Measurements from ENCODE around the gene SP2.

SP2 gene

DNA sequence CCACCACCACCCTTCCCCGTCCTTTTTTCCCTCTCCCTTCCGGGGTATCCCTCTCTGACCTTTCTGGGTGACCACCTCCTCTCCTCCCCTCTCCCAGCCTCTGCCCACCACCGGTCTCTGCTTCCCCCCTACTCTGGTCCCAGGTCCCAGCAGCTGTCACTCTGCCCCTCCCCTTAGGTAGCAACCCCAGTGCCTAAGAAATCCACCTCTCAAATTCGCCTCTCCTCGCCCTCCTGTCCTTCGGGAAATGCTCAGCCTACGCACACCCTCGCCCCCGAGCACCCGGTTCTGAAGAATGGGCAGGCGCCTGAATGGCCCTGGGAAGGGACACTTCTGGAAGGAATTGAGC is 44.3 kb upstream of the SP2 start:
- TF ChIP-seq, protein P1, sequence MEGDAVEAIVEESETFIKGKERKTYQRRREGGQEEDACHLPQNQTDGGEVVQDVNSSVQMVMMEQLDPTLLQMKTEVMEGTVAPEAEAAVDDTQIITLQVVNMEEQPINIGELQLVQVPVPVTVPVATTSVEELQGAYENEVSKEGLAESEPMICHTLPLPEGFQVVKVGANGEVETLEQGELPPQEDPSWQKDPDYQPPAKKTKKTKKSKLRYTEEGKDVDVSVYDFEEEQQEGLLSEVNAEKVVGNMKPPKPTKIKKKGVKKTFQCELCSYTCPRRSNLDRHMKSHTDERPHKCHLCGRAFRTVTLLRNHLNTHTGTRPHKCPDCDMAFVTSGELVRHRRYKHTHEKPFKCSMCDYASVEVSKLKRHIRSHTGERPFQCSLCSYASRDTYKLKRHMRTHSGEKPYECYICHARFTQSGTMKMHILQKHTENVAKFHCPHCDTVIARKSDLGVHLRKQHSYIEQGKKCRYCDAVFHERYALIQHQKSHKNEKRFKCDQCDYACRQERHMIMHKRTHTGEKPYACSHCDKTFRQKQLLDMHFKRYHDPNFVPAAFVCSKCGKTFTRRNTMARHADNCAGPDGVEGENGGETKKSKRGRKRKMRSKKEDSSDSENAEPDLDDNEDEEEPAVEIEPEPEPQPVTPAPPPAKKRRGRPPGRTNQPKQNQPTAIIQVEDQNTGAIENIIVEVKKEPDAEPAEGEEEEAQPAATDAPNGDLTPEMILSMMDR (IDR thresholded peaks at IDR 0.05; ENCODE audit: low read length, missing control alignments), result no peak
- H3K4me3 ChIP-seq (replicated peaks; ENCODE audit: low read depth, low read length), result no peak overlapping the region
- DNase-seq (ENCODE audit: low read depth), result no peak

DNA sequence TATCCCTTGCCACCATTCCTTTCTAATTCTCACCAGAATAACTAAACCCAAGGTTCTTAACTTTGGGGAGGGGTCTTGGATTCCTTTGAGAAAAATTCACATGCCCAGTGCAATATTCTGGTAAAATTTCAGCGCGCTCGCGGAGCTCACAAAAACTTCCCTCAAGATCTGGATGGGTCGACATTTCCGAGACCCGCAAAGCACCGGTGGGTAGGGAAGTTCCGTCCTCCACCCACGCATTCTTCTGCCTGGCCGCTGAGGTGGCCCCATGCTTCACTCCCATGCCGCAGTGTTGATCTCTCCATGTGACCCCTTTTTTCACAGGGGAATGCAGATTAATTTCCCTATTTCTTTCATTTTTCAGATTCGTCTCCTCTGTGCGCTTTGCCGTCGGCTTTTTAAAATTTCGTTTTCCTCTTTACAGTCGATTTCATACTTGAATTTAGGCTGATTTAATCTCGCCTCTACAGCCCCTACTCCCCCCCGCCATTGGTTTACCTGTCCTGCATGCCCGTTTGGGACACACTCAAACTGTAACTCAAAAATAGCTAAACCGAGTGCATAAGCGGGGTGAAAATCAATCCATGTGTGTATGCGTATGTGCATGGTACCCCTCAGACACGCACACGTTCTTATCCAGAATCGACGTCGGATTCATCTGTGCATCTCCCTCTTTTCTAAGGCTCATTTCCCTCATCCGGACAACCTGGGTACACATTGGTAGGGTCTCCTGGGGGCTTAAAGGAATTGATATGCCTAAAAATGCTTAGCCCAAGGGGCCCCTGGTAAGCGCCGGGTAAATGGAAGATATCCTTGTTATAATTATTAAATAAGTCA is 43.7 kb upstream of the SP2 start:
- no peak for DNase-seq (ENCODE audit: low read depth)
- TF ChIP-seq, protein P1 (IDR thresholded peaks at IDR 0.05; ENCODE audit: low read length, missing control alignments), result no peak
- H3K4me3 ChIP-seq (replicated peaks; ENCODE audit: low read depth, low read length), result no peak overlapping the region

DNA sequence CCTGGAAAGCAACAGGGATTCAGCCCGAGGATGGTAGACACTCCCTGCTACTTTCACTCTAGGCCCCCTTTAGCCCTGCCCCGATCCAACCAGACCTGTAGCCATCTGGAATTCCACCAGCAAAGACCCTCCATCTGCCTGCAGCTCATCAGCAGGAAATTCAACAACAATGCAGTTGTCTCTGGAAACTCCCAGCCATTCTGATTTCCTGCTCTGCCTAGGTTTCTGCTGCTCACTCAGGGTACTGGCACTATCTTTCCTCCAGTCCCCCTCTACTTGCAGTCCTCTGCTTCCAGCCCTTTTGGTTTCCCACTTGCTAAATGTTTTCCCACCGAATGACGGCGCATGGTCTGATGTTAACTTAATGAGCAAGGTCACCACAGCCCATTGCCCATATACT is 42.4 kb upstream of the SP2 start:
- TF ChIP-seq, protein P1 (IDR thresholded peaks at IDR 0.05; ENCODE audit: low read length, missing control alignments), result no peak
- H3K4me3 ChIP-seq (replicated peaks; ENCODE audit: low read depth, low read length), result no peak overlapping the region
- no peak for DNase-seq (ENCODE audit: low read depth)

DNA sequence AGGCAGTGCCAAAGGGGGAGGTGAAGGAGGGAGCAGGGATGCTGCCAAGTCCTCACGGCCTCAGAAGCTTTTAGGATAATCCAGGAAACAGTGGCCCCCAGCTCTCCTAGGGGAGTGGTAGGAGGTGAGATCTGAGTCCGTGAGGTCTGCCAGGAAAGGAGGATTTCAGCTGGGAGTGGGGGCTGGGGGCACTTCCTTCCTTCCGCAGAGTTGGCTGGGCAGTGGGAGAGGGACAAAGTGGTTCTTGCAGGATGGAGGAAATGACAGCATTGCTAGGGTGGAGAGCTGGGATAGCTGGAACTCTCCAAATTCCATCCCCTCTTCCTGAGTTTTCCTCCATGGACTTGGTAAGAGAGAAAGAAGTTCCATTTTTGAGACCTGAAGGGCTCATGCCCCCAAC is 40.3 kb upstream of the SP2 start:
- TF ChIP-seq, protein P1 (IDR thresholded peaks at IDR 0.05; ENCODE audit: low read length, missing control alignments), result no peak
- no peak overlapping the region for H3K4me3 ChIP-seq (replicated peaks; ENCODE audit: low read depth, low read length)
- peak; percentile 41 for DNase-seq (ENCODE audit: low read depth)

DNA sequence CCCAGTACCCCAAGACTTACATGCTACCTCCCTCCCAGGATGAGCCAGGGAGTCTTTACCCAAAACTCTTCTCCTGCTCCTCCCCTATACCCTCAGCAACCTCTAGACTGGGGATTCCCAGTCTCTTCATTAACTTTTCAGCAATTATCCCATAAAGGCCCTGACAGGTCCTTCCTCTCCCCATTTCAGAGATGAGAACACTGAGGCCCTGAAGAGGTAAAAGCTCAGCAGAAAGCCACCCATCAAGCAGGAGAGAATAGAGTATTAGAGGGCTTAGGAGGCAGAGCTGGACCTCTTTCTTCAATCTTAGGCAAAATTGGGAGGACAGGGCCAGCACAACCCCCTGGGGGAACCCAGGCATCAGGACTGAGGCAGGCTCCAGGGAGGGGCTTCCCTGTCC is 39.2 kb upstream of the SP2 start:
- no peak for DNase-seq (ENCODE audit: low read depth)
- TF ChIP-seq, protein P1 (IDR thresholded peaks at IDR 0.05; ENCODE audit: low read length, missing control alignments), result no peak
- H3K4me3 ChIP-seq (replicated peaks; ENCODE audit: low read depth, low read length), result no peak overlapping the region

DNA sequence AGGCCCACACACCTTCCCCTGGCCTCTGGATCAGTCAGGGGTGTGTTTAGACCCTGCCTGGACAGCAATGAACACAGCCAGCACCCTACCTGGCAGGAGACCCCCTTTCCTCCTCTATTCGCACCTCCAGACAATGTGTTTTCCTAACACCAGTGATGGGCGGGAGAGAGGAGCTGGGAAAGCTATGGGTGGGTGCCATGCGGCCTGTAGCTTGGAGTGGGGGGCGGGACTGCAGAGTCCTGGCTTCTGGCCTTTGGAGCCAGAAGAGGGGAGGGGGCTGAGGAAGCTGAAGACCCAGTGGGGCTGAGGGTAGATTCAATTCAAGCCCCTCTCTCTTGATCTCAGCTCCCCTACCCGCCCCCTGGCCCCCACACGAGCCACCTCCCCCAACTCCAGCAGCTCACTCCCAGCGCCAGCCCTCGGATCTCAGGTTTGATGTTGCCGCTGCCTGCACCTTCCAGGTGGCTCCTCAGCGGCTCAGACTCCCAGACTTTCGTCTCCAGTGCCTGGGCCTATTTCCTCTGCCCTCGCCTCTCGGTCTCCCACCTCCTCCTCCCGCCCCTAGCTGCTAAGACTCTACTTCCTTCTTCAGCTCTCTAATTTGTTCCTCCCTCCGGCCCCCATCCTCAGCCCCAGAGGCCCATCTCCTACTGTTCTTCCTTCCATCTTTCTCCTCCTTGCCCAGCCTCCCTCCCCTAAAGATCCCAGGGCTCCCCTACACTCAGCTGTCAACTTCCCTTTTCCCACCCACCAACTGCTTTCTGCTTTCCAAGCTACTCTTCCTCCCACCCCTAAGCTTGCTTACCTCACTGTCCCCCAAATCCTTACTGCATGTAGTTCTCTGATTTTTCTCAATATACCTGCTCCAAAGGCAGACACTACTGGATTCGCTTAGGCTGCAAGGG is 38.2 kb upstream of the SP2 start:
- H3K4me3 ChIP-seq (replicated peaks; ENCODE audit: low read depth, low read length), result no peak overlapping the region
- no peak for DNase-seq (ENCODE audit: low read depth)
- TF ChIP-seq, protein P1 (IDR thresholded peaks at IDR 0.05; ENCODE audit: low read length, missing control alignments), result no peak
